HepG2 (cell line): ENCODE results near the gene OR2V2.

ENCODE experiments used
- ATF3 ChIP-seq: sonication (generic); formaldehyde crosslinking; IDR thresholded peaks from 2 replicates; pipeline ENCODE4 v1.4.0; 2020; ENCODE audit warnings: missing genetic modification reagents
- POLR2A ChIP-seq, 2 experiments: IDR thresholded peaks; 2 replicates each; pipeline ENCODE4 v1.6.1; 2011; ENCODE audit warnings: low read depth in 2 of 2, low read length in 2 of 2, mild to moderate bottlenecking in 1 of 2, moderate library complexity in 1 of 2; ENCODE audit not compliant: insufficient read depth in 1 of 2

- no peak for TF ChIP-seq ATF3 (CRISPR knock-in tag)
- no peak for TF ChIP-seq POLR2A (IDR thresholded peaks at IDR 0.05; ENCODE audit: insufficient read depth in 1 of 2, low read depth in 2 of 2, low read length in 2 of 2)
Measured at GRCh38 chr5:181153814-181154213, 6.4 kb downstream of the OR2V2 start.
